Aorta (tissue), 5 donors: Measurements from ENCODE around the gene CNTRL. TPM values are rescaled to one million over a fixed set of nuclear protein-coding genes. Genes with fewer than 3 reads are reported as not detected.

Experiments used
- ATAC-seq: fragments of 200-7000 bp; cut with Tn5 transposase; one replicate; pipeline ENCODE4 v1.9.1; 2022; ENCODE audit warnings: moderate library complexity; ENCODE audit not compliant: low FRiP score
- DNase-seq, 2 donors: peaks; one replicate each; pipeline ENCODE4 v3.0.0-alpha.2; 2020
- H3K27ac ChIP-seq, 2 donors: one replicate each; pipeline ENCODE4 v1.5.1; 2013; ENCODE audit warnings: low read length in 2 of 2, mild to moderate bottlenecking in 2 of 2, moderate library complexity in 2 of 2, control low read depth in 1 of 2, inconsistent platforms in 1 of 2, low read depth in 1 of 2
- H3K27me3 ChIP-seq, 2 donors: one replicate each; pipeline ENCODE4 v1.6.1; 2013; ENCODE audit warnings: control low read depth in 1 of 2, low read length in 1 of 2, mild to moderate bottlenecking in 1 of 2, moderate library complexity in 1 of 2; ENCODE audit not compliant: insufficient read depth in 2 of 2, control insufficient read depth in 1 of 2
- H3K36me3 ChIP-seq, 2 donors: one replicate each; pipeline ENCODE4 v1.6.1; 2013; ENCODE audit warnings: control low read depth in 1 of 2, low read length in 1 of 2, mild to moderate bottlenecking in 1 of 2; ENCODE audit not compliant: insufficient read depth in 2 of 2, control insufficient read depth in 1 of 2
- H3K4me1 ChIP-seq, 2 donors: one replicate each; pipeline ENCODE4 v1.6.1; 2013; ENCODE audit warnings: low read length in 2 of 2, control low read depth in 1 of 2, mild to moderate bottlenecking in 1 of 2, moderate library complexity in 1 of 2; ENCODE audit not compliant: insufficient read depth in 2 of 2, control insufficient read depth in 1 of 2
- H3K4me3 ChIP-seq, 2 donors: one replicate each; pipeline ENCODE4 v1.5.1; 2013; ENCODE audit warnings: low read length in 2 of 2, control low read depth in 1 of 2, mild to moderate bottlenecking in 1 of 2
- H3K9me3 ChIP-seq: one replicate; pipeline ENCODE4 v1.6.1; 2013; ENCODE audit warnings: mild to moderate bottlenecking, low read length; ENCODE audit not compliant: control insufficient read depth
- WGBS, 2 donors: extraction: QIAGEN DNeasy Blood & Tissue Kit; methylation state at CpG; one replicate each; pipeline ENCODE4 v1.1.7; 2013; 5-methylcytosine and 5-hydroxymethylcytosine counted together
- intact Hi-C, 2 donors: fragments of 100-400 bp; cut with DNase I; formaldehyde crosslinking; loops; one replicate each; pipeline versions ENCODE4 v1.14.2 to v1.15.0; 2022
- polyA plus RNA-seq, 2 donors: library from polyadenylated mRNA; stranded (reverse); fragments of 200-250 nt; gene quantifications; one replicate each; pipeline ENCODE4 v1.2.3, GENCODE V29; 2013
- total RNA-seq, 2 donors: library from RNA; stranded (reverse); fragmentation: NEBNext Ultra II Directional; extraction: Animal tissue kit (Norgen Biotek cat#: 25700); gene quantifications; one replicate each; pipeline ENCODE4 v1.2.1, GENCODE V29; 2021
- donor health status: healthy with polysubstance abuse.
- donor health status: Bipolar disorder and iron deficiency.
- donor health status: DM: no; HTN: no; CAD: no.
- donor health status: DM: no; HTN: no; CAD: no.
- donor health status: DM: yes; HTN: yes; CAD: no.

Gene CNTRL
- total and polyA plus RNA-seq, 4 donors, result 9.0 to 25.8 (median 14.7) TPM

DNA sequence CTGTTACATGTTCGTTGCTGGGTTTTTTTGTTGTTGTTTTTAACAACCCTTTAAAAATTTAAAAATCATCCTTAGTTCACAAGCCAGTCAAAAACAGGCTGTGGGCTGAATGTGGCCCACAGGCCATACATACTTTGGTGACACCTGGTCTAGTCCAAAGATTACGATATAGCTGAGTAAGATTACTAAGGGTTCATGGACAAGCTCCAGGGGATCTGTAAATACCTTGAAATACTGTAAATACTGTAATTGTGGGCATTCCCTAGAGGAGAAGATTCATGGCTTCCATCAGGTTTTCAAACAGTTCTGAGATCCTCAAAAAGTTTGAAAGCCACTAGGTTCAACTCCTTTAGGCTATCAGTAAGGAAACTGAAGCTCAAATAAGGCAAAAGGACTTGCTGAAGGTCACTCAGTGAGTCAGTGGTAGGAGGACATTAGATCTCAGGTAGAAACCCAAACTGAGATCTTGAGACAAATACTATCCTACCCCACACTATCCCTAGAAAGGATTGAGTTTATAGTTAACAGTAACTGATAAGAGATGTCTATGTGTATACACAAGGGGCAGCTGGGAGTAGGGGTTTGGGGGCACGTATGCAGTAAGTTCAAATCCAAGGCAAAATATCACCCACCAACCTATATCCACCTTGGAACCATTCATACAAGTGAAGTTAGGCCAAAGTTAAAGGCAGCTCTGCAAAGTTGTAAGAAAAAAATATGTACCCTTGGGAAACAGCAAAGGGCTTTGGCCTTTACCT, 109.1 kb downstream of the CNTRL start:
- Histone ChIP-seq H3K4me1 (no peaks in the 10 kb centered on the region), H3K9me3 (no peaks in the 10 kb centered on the region), H3K36me3 (peaks cover 0 to 5% of the 10 kb centered on the region in 2 donors), H3K27me3 (no peaks in the 10 kb centered on the region), H3K4me3 (peak overlapping the region in 1 of 2 donors; percentile 10), H3K27ac (no peak overlapping the region)
- ATAC-seq (no peak), DNase-seq (no peak)
- WGBS, 2 donors, result 71 to 74% methylated on average over 3 of the region's 3 CpGs
- intact Hi-C loops, result no loop called here

DNA sequence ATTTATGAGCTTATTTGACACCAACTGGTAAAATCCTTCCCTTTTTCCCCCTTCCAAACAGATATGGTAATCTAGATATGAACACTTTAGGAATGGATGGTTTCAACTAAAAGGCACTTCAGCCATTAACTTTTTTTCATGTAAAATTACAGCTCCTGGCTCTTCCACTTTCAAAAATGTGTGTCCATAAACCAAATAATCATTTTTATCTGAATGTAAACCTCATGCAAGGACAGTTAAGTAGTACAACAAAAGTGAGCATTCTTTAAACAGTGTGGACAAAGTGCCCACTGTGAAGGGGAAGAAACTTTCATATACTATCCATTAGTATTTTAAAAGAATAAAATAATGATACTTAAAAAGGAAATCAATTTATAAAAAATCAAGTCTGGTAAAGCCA, 109.7 kb downstream of the CNTRL start:
- ATAC-seq (no peak), DNase-seq (no peak)
- Histone ChIP-seq H3K27me3 (no peaks in the 10 kb centered on the region), H3K36me3 (peaks cover 0 to 5% of the 10 kb centered on the region in 2 donors), H3K9me3 (no peaks in the 10 kb centered on the region), H3K4me3 (no peak overlapping the region), H3K27ac (peak overlapping the region in 1 of 2 donors; percentile 67), H3K4me1 (no peaks in the 10 kb centered on the region)
- intact Hi-C loops, result no loop called here

DNA sequence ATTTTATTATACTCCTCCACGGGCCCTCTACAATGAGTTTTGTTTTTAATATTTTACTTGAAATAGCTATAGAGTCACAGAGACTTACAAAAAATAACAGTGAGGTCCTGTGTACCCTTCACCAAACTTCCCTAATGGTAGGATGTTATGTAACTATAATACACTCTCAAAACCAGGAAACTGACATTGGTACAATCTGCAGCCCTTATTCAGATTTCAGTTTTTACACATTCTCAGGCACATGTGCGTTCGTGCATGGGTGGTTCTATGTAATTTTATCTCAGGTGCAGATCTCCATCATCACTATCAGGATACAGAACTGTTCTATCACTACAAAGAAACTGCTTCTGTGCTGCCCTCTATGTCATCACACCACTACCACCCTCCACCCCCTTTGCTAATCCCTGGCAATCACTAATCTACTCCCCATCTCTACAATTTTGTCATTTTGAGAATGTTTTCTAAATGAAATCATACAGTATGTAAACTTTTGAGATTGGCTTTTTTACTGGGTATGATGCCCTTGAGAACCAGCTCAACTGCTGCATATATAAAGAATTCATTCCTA, 110.5 kb downstream of the CNTRL start:
- Histone ChIP-seq H3K27ac (peak overlapping the region in 1 of 2 donors; percentile 67), H3K4me3 (no peak overlapping the region), H3K36me3 (peaks cover 0 to 2% of the 10 kb centered on the region in 2 donors), H3K27me3 (no peaks in the 10 kb centered on the region), H3K4me1 (no peaks in the 10 kb centered on the region), H3K9me3 (no peaks in the 10 kb centered on the region)
- intact Hi-C loops, result no loop called here
- no peak for ATAC-seq
- 76 to 79% methylated on average over 3 of the region's 3 CpGs for WGBS, 2 donors
- DNase-seq, result no peak

DNA sequence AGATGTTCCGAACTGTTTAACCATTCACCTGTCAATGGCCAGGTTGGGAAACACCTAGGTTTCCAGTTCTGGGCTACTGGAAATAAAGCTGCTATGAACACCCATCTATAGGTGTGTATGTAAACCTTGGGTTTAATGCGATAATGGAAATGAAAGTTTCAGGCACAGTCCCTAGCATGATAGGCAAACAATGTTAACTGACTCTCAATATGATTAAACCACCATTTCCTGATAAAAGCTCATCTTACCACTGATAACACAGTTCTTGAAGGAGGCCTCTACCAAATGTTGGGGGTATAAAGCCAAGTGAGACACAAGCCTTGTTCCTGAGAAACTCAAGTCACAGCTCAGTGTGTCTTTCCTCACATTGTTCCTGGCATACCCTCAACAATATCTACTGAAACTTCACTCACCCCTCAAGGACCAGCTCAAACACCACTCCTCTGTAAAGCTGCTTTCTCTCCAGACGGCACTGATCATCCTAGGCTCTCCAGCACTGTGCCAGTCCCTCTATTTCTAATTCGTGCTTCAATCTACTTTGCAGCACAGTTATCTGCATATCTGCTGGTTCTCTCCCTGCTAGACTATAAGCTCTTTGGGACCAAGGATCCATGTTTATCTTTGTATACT, 111.1 kb downstream of the CNTRL start:
- no peaks in the 10 kb centered on the region for H3K36me3 ChIP-seq
- peaks cover 0 to 2% of the 10 kb centered on the region in 2 donors for H3K4me1 ChIP-seq
- no peaks in the 10 kb centered on the region for H3K9me3 ChIP-seq
- DNase-seq (no peak), ATAC-seq (no peak)
- no peak overlapping the region for H3K4me3 ChIP-seq
- H3K27ac ChIP-seq, result no peak overlapping the region
- intact Hi-C loops, result no loop called here
- H3K27me3 ChIP-seq, result no peaks in the 10 kb centered on the region
- WGBS, 2 donors, result 86 to 88% methylated on average over 4 of the region's 4 CpGs

DNA sequence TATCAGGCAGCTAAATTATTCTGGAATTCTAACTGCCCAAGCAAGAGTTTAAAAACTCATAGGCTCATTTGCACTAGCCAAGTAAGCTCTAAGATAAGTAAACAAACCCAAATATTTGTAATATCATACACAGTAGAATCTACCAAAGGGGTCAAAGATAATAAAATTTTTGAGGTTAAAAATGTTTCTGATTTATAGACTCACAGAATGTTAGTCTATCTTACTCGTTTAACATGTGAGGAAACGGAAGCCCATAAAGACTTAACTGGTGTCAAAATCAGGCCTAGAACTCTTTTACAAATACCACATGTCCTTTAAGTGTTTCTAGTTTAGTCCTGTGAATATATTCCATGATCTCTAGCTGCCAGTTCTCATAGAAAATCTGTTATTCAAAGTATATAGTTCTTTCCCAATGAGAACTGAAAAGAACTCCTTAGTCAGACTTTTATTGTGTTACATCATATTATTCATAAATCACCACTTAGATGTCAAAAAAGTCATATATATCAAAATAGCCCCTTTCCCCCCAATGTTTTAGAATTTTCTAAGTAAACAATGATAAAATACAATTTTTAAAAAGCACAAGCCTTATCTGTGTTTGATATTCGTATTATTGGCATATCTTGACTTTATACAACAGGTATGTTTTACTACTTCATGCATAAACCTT, 113.0 kb downstream of the CNTRL start:
- DNase-seq, result no peak
- no peaks in the 10 kb centered on the region for H3K36me3 ChIP-seq
- 54 to 56% methylated on average over 3 of the region's 3 CpGs for WGBS, 2 donors
- peaks cover 0 to 3% of the 10 kb centered on the region in 2 donors for H3K4me1 ChIP-seq
- no peaks in the 10 kb centered on the region for H3K27me3 ChIP-seq
- no peak overlapping the region for H3K27ac ChIP-seq
- H3K4me3 ChIP-seq, result no peak overlapping the region
- no peaks in the 10 kb centered on the region for H3K9me3 ChIP-seq
- intact Hi-C loops, result no loop called here
- no peak for ATAC-seq

DNA sequence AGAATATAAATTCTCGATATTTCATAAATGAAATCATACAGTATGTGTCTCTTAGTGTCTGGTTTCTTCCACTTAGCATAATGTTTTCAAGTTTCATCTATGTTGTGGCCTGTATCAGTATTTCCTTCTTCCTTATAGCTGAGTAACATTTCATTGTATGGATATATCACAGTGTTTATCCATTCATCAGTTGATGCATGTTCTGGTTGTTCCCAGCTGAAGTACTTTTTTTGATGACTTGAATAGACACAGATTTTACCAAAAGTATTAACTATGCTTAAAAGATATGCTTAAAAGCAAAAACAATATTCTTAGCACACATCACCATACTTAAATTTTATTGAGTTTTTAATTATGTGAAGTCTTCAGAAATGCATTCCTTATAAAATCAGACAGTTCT, 114.3 kb downstream of the CNTRL start:
- H3K9me3 ChIP-seq, result no peaks in the 10 kb centered on the region
- ATAC-seq, result no peak
- peaks cover 2 to 3% of the 10 kb centered on the region in 2 donors for H3K4me1 ChIP-seq
- H3K4me3 ChIP-seq, result no peak overlapping the region
- intact Hi-C loops, result no loop called here
- no peak overlapping the region for H3K27ac ChIP-seq
- H3K36me3 ChIP-seq, result no peaks in the 10 kb centered on the region
- H3K27me3 ChIP-seq, result no peaks in the 10 kb centered on the region
- WGBS, 2 donors, result 88 to 89% methylated on average over 1 of the region's 1 CpG
- DNase-seq, result no peak

DNA sequence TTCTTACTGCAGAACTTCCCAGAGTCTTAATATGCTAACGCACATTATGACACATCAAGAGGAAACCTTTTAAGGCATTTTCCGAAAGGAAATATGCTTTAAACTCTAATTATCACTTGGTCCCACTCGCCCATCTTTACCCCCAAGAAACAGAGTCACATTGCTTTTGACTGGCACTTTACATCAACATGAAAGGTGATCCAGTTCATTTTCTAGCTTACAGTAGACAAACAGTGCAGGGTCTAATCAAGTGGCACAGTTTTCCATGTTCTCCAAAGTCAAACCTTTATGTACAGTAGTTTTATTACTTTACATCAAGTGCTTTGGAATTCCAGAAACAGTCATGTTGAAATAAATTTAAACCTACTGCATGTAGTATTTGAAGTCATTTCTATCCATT, 114.9 kb downstream of the CNTRL start:
- Histone ChIP-seq H3K27me3 (no peaks in the 10 kb centered on the region), H3K36me3 (no peaks in the 10 kb centered on the region), H3K9me3 (no peaks in the 10 kb centered on the region), H3K4me3 (no peak overlapping the region), H3K27ac (no peak overlapping the region), H3K4me1 (peaks cover 2 to 3% of the 10 kb centered on the region in 2 donors)
- DNase-seq (no peak), ATAC-seq (no peak)
- 91 to 93% methylated on average over 3 of the region's 3 CpGs for WGBS, 2 donors
- intact Hi-C loops, result no loop called here

DNA sequence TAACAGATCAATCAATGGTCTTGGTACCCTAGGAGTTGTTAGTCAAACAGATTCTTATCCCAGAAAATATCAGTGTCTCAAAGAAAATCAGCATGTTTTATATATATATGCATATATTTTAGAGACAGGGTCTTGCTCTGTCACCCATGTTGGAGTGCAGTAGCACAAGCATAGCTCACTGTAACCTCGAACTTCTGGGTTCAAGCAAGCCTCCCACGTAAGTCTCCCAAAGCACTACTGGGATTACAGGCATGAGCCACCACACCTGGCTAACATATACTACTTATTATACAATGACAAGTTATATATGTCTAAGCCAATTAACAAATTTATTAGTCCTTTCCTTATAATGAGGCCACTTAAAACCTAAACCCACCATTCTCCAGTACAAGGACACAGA, 116.5 kb downstream of the CNTRL start:
- Histone ChIP-seq H3K4me3 (no peak overlapping the region), H3K9me3 (no peaks in the 10 kb centered on the region), H3K27ac (no peak overlapping the region), H3K4me1 (peaks cover 2 to 3% of the 10 kb centered on the region in 2 donors), H3K27me3 (no peaks in the 10 kb centered on the region), H3K36me3 (no peaks in the 10 kb centered on the region)
- 74 to 77% methylated on average over 2 of the region's 2 CpGs for WGBS, 2 donors
- DNase-seq (no peak), ATAC-seq (no peak)
- intact Hi-C loops, result no loop called here
